ENCODE results near the gene ADPGK.
"Not testable (repeated sequence)": the region's sequence is repeated elsewhere in the genome, so short reads cannot be mapped to it uniquely, and the experiment has no call there.

The ADPGK gene

DNA sequence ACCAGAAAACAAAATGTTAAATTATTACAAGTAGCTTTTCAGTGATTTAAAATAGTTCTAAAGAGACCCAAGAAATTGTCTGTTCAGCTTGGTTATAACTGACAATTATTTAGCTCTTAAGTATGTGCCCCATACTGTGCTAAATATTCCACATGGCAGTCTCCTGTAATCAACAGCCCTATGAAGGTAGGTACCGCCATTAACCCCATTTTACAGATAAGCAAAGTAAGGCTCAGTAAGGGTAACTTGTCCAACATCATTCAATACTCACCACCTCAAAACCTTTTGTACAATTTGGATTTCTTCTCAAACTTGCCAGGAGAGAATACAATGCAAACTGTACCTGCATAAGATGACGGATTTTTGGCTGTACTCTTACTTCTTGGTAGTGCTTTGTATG, 33.9 kb downstream of the ADPGK start:
- H3K4me1 ChIP-seq (ENCODE audit: control insufficient read depth, insufficient read depth, low read length), result no peaks in the 10 kb centered on the region
- no peaks in the 10 kb centered on the region for H3K27me3 ChIP-seq (ENCODE audit: control insufficient read depth in 1 of 2, insufficient read depth in 2 of 2, low read length in 2 of 2)
- H3K9me3 ChIP-seq (ENCODE audit: control insufficient read depth in 2 of 2, low read length in 2 of 2), result no peaks in the 10 kb centered on the region
- H3K27ac ChIP-seq (ENCODE audit: low read length), result no peak overlapping the region
- no peak overlapping the region for H3K4me3 ChIP-seq (ENCODE audit: low read length in 2 of 2)
- H3K36me3 ChIP-seq (ENCODE audit: control insufficient read depth in 2 of 2, insufficient read depth in 2 of 2, low read length in 2 of 2), result peaks cover 11 to 14% of the 10 kb centered on the region in 2 donors
- H3K9ac ChIP-seq (ENCODE audit: low read length in 2 of 2), result no peak overlapping the region

DNA sequence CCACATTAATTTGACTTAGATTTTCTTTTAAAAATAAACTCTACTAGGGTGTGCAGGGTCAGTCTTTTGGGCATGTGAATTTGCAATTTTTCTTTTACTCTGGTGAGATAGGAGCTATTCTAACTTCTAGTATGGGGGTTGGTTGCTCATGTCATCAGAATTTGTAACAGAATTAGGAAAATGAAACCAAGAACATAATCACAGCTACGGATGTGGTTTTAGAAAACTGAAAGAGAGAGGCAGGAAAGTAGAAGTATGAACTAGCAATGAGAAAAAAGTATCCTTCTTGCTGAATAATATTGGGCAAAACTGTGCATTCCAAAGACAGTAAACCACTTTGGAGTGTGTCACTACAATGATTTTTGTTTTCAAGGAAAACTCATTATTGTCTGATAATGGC, 43.3 kb downstream of the ADPGK start:
- Histone ChIP-seq H3K27ac (ENCODE audit: low read length) (no peak overlapping the region), H3K36me3 (ENCODE audit: control insufficient read depth in 2 of 2, insufficient read depth in 2 of 2, low read length in 2 of 2) (peaks cover 16 to 25% of the 10 kb centered on the region in 2 donors), H3K9me3 (ENCODE audit: control insufficient read depth in 2 of 2, low read length in 2 of 2) (no peaks in the 10 kb centered on the region), H3K9ac (ENCODE audit: low read length in 2 of 2) (no peak overlapping the region), H3K27me3 (ENCODE audit: control insufficient read depth in 1 of 2, insufficient read depth in 2 of 2, low read length in 2 of 2) (no peaks in the 10 kb centered on the region), H3K4me3 (ENCODE audit: low read length in 2 of 2) (no peak overlapping the region), H3K4me1 (ENCODE audit: control insufficient read depth, insufficient read depth, low read length) (no peaks in the 10 kb centered on the region)

- H3K9me3 ChIP-seq (ENCODE audit: control insufficient read depth in 2 of 2, low read length in 2 of 2), result no peaks in the 10 kb centered on the region
- no peak overlapping the region for H3K9ac ChIP-seq (ENCODE audit: low read length in 2 of 2)
- no peaks in the 10 kb centered on the region for H3K27me3 ChIP-seq (ENCODE audit: control insufficient read depth in 1 of 2, insufficient read depth in 2 of 2, low read length in 2 of 2)
- no peak overlapping the region for H3K27ac ChIP-seq (ENCODE audit: low read length)
- no peak overlapping the region for H3K4me3 ChIP-seq (ENCODE audit: low read length in 2 of 2)
- peaks cover 16 to 34% of the 10 kb centered on the region in 2 donors for H3K36me3 ChIP-seq (ENCODE audit: control insufficient read depth in 2 of 2, insufficient read depth in 2 of 2, low read length in 2 of 2)
- H3K4me1 ChIP-seq (ENCODE audit: control insufficient read depth, insufficient read depth, low read length), result no peaks in the 10 kb centered on the region
These were observed 45.8 kb downstream of the ADPGK start for GRCh38 chr15:72737723-72738122.

GRCh38 chr15:72737061-72737460, 46.5 kb downstream of the ADPGK start:
- H3K9me3 ChIP-seq (ENCODE audit: control insufficient read depth in 2 of 2, low read length in 2 of 2), result no peaks in the 10 kb centered on the region
- no peaks in the 10 kb centered on the region for H3K4me1 ChIP-seq (ENCODE audit: control insufficient read depth, insufficient read depth, low read length)
- H3K9ac ChIP-seq (ENCODE audit: low read length in 2 of 2), result no peak overlapping the region
- peaks cover 16 to 37% of the 10 kb centered on the region in 2 donors for H3K36me3 ChIP-seq (ENCODE audit: control insufficient read depth in 2 of 2, insufficient read depth in 2 of 2, low read length in 2 of 2)
- H3K27ac ChIP-seq (ENCODE audit: low read length), result no peak overlapping the region
- no peaks in the 10 kb centered on the region for H3K27me3 ChIP-seq (ENCODE audit: control insufficient read depth in 1 of 2, insufficient read depth in 2 of 2, low read length in 2 of 2)
- H3K4me3 ChIP-seq (ENCODE audit: low read length in 2 of 2), result no peak overlapping the region

DNA sequence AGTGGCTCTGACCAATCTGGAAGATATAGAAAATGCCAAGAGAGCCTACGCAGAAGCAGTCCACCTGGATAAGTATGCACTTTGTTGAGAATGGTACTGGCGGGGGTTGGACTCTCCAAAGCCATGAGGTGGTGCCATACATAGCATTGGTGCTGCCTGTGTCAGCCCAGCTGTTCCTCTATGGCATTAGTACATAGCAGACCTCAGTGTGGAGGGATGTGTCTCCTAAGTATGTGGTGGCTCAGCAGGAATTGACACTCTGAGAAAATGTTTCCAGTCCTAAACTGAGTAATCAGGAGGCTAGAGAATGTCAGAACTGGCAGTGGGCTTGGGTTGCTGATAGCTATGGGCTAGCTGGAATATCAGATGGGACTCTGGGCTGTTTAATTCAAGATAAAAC, 48.4 kb downstream of the ADPGK start:
- H3K9ac ChIP-seq (ENCODE audit: low read length in 2 of 2), result no peak overlapping the region
- H3K4me1 ChIP-seq (ENCODE audit: control insufficient read depth, insufficient read depth, low read length), result no peaks in the 10 kb centered on the region

GRCh38 chr15:72733941-72734738, 49.4 kb downstream of the ADPGK start:
- Histone ChIP-seq H3K4me1 (ENCODE audit: control insufficient read depth, insufficient read depth, low read length) (no peaks in the 10 kb centered on the region), H3K9ac (ENCODE audit: low read length in 2 of 2) (no peak overlapping the region), H3K27me3 (ENCODE audit: control insufficient read depth in 1 of 2, insufficient read depth in 2 of 2, low read length in 2 of 2) (no peaks in the 10 kb centered on the region), H3K9me3 (ENCODE audit: control insufficient read depth in 2 of 2, low read length in 2 of 2) (no peaks in the 10 kb centered on the region), H3K4me3 (ENCODE audit: low read length in 2 of 2) (no peak overlapping the region), H3K36me3 (ENCODE audit: control insufficient read depth in 2 of 2, insufficient read depth in 2 of 2, low read length in 2 of 2) (peaks cover 22 to 47% of the 10 kb centered on the region in 2 donors), H3K27ac (ENCODE audit: low read length) (no peak overlapping the region)

More for the DNA sequence above, 48.4 kb downstream of the ADPGK start:
- Histone ChIP-seq H3K4me3 (ENCODE audit: low read length in 2 of 2) (no peak overlapping the region), H3K9me3 (ENCODE audit: control insufficient read depth in 2 of 2, low read length in 2 of 2) (no peaks in the 10 kb centered on the region), H3K36me3 (ENCODE audit: control insufficient read depth in 2 of 2, insufficient read depth in 2 of 2, low read length in 2 of 2) (peaks cover 22 to 47% of the 10 kb centered on the region in 2 donors), H3K27me3 (ENCODE audit: control insufficient read depth in 1 of 2, insufficient read depth in 2 of 2, low read length in 2 of 2) (no peaks in the 10 kb centered on the region), H3K27ac (ENCODE audit: low read length) (no peak overlapping the region)

- Histone ChIP-seq H3K9ac (ENCODE audit: low read length in 2 of 2) (no peak overlapping the region), H3K27me3 (ENCODE audit: control insufficient read depth in 1 of 2, insufficient read depth in 2 of 2, low read length in 2 of 2) (no peaks in the 10 kb centered on the region), H3K4me3 (ENCODE audit: low read length in 2 of 2) (no peak overlapping the region), H3K9me3 (ENCODE audit: control insufficient read depth in 2 of 2, low read length in 2 of 2) (no peaks in the 10 kb centered on the region), H3K27ac (ENCODE audit: low read length) (no peak overlapping the region), H3K36me3 (ENCODE audit: control insufficient read depth in 2 of 2, insufficient read depth in 2 of 2, low read length in 2 of 2) (peaks cover 17 to 44% of the 10 kb centered on the region in 2 donors), H3K4me1 (ENCODE audit: control insufficient read depth, insufficient read depth, low read length) (no peaks in the 10 kb centered on the region)
These were observed 51.0 kb downstream of the ADPGK start for GRCh38 chr15:72732516-72732915.

GRCh38 chr15:72732086-72732485, 51.5 kb downstream of the ADPGK start:
- Histone ChIP-seq H3K27me3 (ENCODE audit: control insufficient read depth in 1 of 2, insufficient read depth in 2 of 2, low read length in 2 of 2) (no peaks in the 10 kb centered on the region), H3K4me1 (ENCODE audit: control insufficient read depth, insufficient read depth, low read length) (no peaks in the 10 kb centered on the region), H3K27ac (ENCODE audit: low read length) (no peak overlapping the region), H3K4me3 (ENCODE audit: low read length in 2 of 2) (no peak overlapping the region), H3K9me3 (ENCODE audit: control insufficient read depth in 2 of 2, low read length in 2 of 2) (no peaks in the 10 kb centered on the region), H3K9ac (ENCODE audit: low read length in 2 of 2) (no peak overlapping the region), H3K36me3 (ENCODE audit: control insufficient read depth in 2 of 2, insufficient read depth in 2 of 2, low read length in 2 of 2) (peaks cover 16 to 44% of the 10 kb centered on the region in 2 donors)

DNA sequence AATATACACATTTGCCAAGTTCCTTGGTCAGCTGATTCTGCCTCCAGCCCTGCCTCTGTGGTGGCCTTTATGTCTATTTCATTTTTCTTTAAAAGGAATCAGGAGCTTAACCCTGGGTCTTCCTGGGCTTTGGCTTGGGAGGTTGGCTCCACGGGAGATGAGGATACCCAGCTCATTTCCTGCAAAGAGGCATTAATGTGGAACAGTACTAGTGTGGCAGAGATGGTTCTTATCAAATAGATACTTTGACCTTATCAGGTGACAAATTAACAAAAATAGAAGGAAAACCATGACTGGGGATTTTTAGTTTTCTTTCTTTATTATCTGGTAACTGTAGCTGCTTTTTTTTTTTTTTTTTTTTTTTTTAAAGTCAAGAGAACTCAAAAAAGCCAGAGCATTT, 54.7 kb downstream of the ADPGK start:
- H3K36me3 ChIP-seq (ENCODE audit: control insufficient read depth in 2 of 2, insufficient read depth in 2 of 2, low read length in 2 of 2), result peaks cover 13 to 27% of the 10 kb centered on the region in 2 donors

DNA sequence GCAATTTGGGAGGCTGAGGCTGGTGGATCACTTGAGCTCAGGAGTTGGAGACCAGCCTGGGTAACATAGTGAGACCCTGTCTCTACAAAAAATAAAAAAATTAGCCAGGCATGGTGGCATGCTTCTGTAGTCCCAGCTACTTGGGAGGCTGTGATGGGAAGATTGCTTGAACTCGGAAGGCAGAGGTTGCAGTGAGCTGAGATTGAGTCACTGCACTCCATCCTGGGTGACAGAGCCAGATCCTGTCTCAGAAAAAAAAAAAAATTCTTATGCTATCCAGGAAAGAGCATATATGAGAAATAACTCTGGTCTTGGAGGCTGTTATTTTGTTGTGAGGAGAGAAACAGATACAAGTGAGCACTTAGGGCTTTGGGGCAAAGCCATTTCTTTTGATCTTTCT, 55.3 kb downstream of the ADPGK start:
- H3K4me3 ChIP-seq (ENCODE audit: low read length in 2 of 2); H3K27me3 ChIP-seq (ENCODE audit: control insufficient read depth in 1 of 2, insufficient read depth in 2 of 2, low read length in 2 of 2); H3K27ac ChIP-seq (ENCODE audit: low read length); H3K9me3 ChIP-seq (ENCODE audit: control insufficient read depth in 2 of 2, low read length in 2 of 2); H3K9ac ChIP-seq (ENCODE audit: low read length in 2 of 2); H3K4me1 ChIP-seq (ENCODE audit: control insufficient read depth, insufficient read depth, low read length): not testable (repeated sequence)
- peaks cover 13 to 27% of the 10 kb centered on the region in 2 donors for H3K36me3 ChIP-seq (ENCODE audit: control insufficient read depth in 2 of 2, insufficient read depth in 2 of 2, low read length in 2 of 2)

More for the DNA sequence above, 54.7 kb downstream of the ADPGK start:
- no peak overlapping the region for H3K4me3 ChIP-seq (ENCODE audit: low read length in 2 of 2)
- H3K9me3 ChIP-seq (ENCODE audit: control insufficient read depth in 2 of 2, low read length in 2 of 2), result no peaks in the 10 kb centered on the region
- H3K4me1 ChIP-seq (ENCODE audit: control insufficient read depth, insufficient read depth, low read length), result no peaks in the 10 kb centered on the region
- H3K27me3 ChIP-seq (ENCODE audit: control insufficient read depth in 1 of 2, insufficient read depth in 2 of 2, low read length in 2 of 2), result no peaks in the 10 kb centered on the region
- H3K9ac ChIP-seq (ENCODE audit: low read length in 2 of 2), result no peak overlapping the region
- H3K27ac ChIP-seq (ENCODE audit: low read length), result no peak overlapping the region

- peaks cover 13 to 22% of the 10 kb centered on the region in 2 donors for H3K36me3 ChIP-seq (ENCODE audit: control insufficient read depth in 2 of 2, insufficient read depth in 2 of 2, low read length in 2 of 2)
- H3K9me3 ChIP-seq (ENCODE audit: control insufficient read depth in 2 of 2, low read length in 2 of 2), result no peaks in the 10 kb centered on the region
- no peaks in the 10 kb centered on the region for H3K4me1 ChIP-seq (ENCODE audit: control insufficient read depth, insufficient read depth, low read length)
- H3K4me3 ChIP-seq (ENCODE audit: low read length in 2 of 2), result no peak overlapping the region
- no peak overlapping the region for H3K9ac ChIP-seq (ENCODE audit: low read length in 2 of 2)
- H3K27me3 ChIP-seq (ENCODE audit: control insufficient read depth in 1 of 2, insufficient read depth in 2 of 2, low read length in 2 of 2), result no peaks in the 10 kb centered on the region
- H3K27ac ChIP-seq (ENCODE audit: low read length), result no peak overlapping the region
These were observed 56.4 kb downstream of the ADPGK start for GRCh38 chr15:72727154-72727553.

Measured in stomach smooth muscle (tissue), 2 donors.